Pancreas (tissue), 10 donors: ENCODE data around the gene EFHD1. TPM values are rescaled to one million over a fixed set of nuclear protein-coding genes. Genes with fewer than 3 reads are reported as not detected.
A peak's percentile ranks its signal among the peaks of the same experiment; 100 is the strongest.

Source experiments
- ATAC-seq, 4 donors: fragments of 200-7000 bp; cut with Tn5 transposase; one replicate each; pipeline versions ENCODE4 v1.8.0 to v1.9.1; 2020; ENCODE audit warnings: mild to moderate bottlenecking in 4 of 4, moderate library complexity in 4 of 4
- DNase-seq, 6 donors: peaks; one replicate each; pipeline ENCODE4 v3.0.0-alpha.2; 2020
- FAIRE-seq: peaks from 2 replicates; lab custom pipeline; 2012; peaks lifted over from hg19 to GRCh38; lab: Jason Lieb, UNC
- H3K27ac ChIP-seq, 4 donors: fragments of 200-600 bp; sonication (generic); 1 replicate in 3 of 4; 2 replicates in 1 of 4; pipeline versions ENCODE4 v1.5.0 to v1.8.0; 2020
- H3K27me3 ChIP-seq, 4 donors: fragments of 200-600 bp; one replicate each; pipeline ENCODE4 v1.8.0; 2021
- H3K36me3 ChIP-seq, 3 donors: fragments of 200-600 bp; sonication (generic) in 1 of 3; one replicate each; pipeline versions ENCODE4 v1.5.0 to v1.8.0; 2020 to 2021
- H3K4me1 ChIP-seq, 3 donors: fragments of 200-600 bp; one replicate each; pipeline ENCODE4 v1.8.0; 2021
- H3K4me3 ChIP-seq, 4 donors: fragments of 200-600 bp; sonication (generic) in 2 of 4; one replicate each; pipeline versions ENCODE4 v1.5.0 to v1.8.0; 2020 to 2021
- H3K9me3 ChIP-seq, 4 donors: fragments of 200-600 bp; one replicate each; pipeline ENCODE4 v1.8.0; 2021
- WGBS, 2 donors: extraction: QIAGEN DNeasy Blood & Tissue Kit; methylation state at CpG; one replicate each; pipeline ENCODE4 v1.1.7; 2013; 5-methylcytosine and 5-hydroxymethylcytosine counted together
- intact Hi-C, 3 donors: fragments of 100-400 bp; cut with DNase I; formaldehyde crosslinking; loops; one replicate each; pipeline versions ENCODE4 v1.11.1 to v1.14.2; 2022
- polyA plus RNA-seq, 2 donors: library from polyadenylated mRNA; stranded (reverse); fragments of 200-250 nt; gene quantifications; one replicate each; pipeline ENCODE4 v1.2.3, GENCODE V29; 2013
- total RNA-seq, 6 donors: library from RNA; stranded (reverse); fragmentation: NEBNext Ultra II Directional in 4 of 6; extraction: Animal tissue kit (Norgen Biotek cat#: 25700) in 4 of 6; gene quantifications; one replicate each; pipeline versions ENCODE4 v1.2.1 to v1.2.4, GENCODE V29; 2021 to 2023
- TF ChIP-seq, protein P1 (sequence below), 4 donors: fragments of 200-600 bp; sonication (generic) in 3 of 4; IDR thresholded peaks; one replicate each; pipeline versions ENCODE4 v1.5.0 to v1.8.0; 2021; ENCODE audit warnings: antibody characterized with exemption in 4 of 4
- donor health status: healthy with polysubstance abuse.
- donor health status: DM: no; HTN: no; CAD: no; lungs with moderate emphysema.
- donor health status: DM: no; HTN: no; CAD: no.
- donor health status: control.
- donor health status: control.
- donor health status: Bipolar disorder and iron deficiency.
- donor health status: DM: yes; HTN: yes; CAD: no.
- donor health status: DM: no; HTN: no; CAD: no.
- donor health status: DM: no; HTN: no; CAD: no.
- donor health status: DM: yes; HTN: yes; CAD: no.

EFHD1 gene
- total and polyA plus RNA-seq, 8 donors: 0.31 to 4.8 (median 1.3) TPM

DNA sequence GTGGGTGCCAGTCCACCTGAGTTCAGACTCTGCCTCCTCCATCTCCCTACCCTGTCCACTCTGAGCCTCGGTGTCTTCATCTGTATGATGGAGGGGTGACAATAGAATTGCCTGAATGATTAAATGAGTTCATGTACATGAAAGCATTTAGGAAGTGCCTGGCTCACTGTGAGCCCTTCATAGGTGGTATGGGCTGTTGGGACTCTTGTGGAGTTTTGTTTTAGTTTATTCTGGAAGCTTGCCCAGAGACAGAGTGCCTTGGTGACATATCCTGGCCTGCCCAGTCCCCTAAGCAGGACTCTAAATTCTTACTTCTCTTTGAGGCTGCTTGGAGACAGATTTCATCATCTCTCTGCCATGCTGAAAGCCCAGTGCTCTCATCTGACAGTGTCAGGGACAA lies 39.2 kb downstream of the EFHD1 start:
- TF ChIP-seq, protein P1, sequence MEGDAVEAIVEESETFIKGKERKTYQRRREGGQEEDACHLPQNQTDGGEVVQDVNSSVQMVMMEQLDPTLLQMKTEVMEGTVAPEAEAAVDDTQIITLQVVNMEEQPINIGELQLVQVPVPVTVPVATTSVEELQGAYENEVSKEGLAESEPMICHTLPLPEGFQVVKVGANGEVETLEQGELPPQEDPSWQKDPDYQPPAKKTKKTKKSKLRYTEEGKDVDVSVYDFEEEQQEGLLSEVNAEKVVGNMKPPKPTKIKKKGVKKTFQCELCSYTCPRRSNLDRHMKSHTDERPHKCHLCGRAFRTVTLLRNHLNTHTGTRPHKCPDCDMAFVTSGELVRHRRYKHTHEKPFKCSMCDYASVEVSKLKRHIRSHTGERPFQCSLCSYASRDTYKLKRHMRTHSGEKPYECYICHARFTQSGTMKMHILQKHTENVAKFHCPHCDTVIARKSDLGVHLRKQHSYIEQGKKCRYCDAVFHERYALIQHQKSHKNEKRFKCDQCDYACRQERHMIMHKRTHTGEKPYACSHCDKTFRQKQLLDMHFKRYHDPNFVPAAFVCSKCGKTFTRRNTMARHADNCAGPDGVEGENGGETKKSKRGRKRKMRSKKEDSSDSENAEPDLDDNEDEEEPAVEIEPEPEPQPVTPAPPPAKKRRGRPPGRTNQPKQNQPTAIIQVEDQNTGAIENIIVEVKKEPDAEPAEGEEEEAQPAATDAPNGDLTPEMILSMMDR (IDR thresholded peaks at IDR 0.05): no peak
- FAIRE-seq: no peak
- DNase-seq: no peak
- Histone ChIP-seq H3K9me3 (no peaks in the 10 kb centered on the region), H3K36me3 (no peaks in the 10 kb centered on the region), H3K27me3 (no peaks in the 10 kb centered on the region), H3K27ac (no peak overlapping the region), H3K4me3 (no peak overlapping the region), H3K4me1 (peaks cover 3 to 6% (median 4%) of the 10 kb centered on the region in 3 donors)
- intact Hi-C loops: no loop called here
- 71 to 74% methylated on average over 1 of the region's 1 CpG for WGBS, 2 donors
- peak in 3 of 4 donors; percentile 50 to 63 (median 58) for ATAC-seq

DNA sequence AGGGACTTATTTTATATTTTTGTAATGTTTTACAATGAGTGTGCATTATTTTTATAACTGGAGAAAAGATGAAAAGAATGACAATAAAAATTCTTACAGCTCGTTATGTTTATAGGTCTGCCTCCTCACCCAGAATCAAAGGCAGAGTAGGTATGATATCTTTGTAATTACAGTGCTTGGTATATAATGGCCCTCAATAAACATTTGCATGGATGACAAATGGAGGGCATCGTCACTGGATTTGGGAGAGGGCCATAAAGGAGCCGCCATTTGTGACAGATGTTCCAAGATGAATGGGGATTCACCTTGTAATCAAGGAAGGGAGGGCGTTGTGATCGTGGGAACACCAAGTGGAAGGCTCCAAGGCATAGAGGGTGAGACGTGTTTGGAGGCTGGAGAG lies 41.1 kb downstream of the EFHD1 start:
- Histone ChIP-seq H3K27ac (no peak overlapping the region), H3K27me3 (no peaks in the 10 kb centered on the region), H3K36me3 (no peaks in the 10 kb centered on the region), H3K4me3 (no peak overlapping the region), H3K9me3 (no peaks in the 10 kb centered on the region), H3K4me1 (no peaks in the 10 kb centered on the region)
- TF ChIP-seq, protein P1 (IDR thresholded peaks at IDR 0.05): no peak
- FAIRE-seq (no peak), DNase-seq (no peak), ATAC-seq (no peak)
- intact Hi-C loops: no loop called here
- WGBS, 2 donors: 78 to 82% methylated on average over 6 of the region's 6 CpGs

- Histone ChIP-seq H3K4me1 (peaks cover 0 to 4% (median 0%) of the 10 kb centered on the region in 3 donors), H3K27ac (no peak overlapping the region), H3K9me3 (no peaks in the 10 kb centered on the region), H3K27me3 (no peaks in the 10 kb centered on the region), H3K4me3 (no peak overlapping the region), H3K36me3 (no peaks in the 10 kb centered on the region)
- WGBS, 2 donors: 90% methylated on average over 10 of the region's 10 CpGs
- FAIRE-seq: no peak
- TF ChIP-seq, protein P1 (IDR thresholded peaks at IDR 0.05): no peak
- no peak for ATAC-seq
- intact Hi-C loops: no loop called here
- DNase-seq: no peak
Observed at GRCh38 chr2:232675381-232675780, 42.0 kb downstream of the EFHD1 start.

GRCh38 chr2:232680006-232680405 lies 46.6 kb downstream of the EFHD1 start:
- no peak overlapping the region for H3K4me3 ChIP-seq
- H3K4me1 ChIP-seq: peaks cover 0 to 4% (median 0%) of the 10 kb centered on the region in 3 donors
- TF ChIP-seq, protein P1 (IDR thresholded peaks at IDR 0.05): no peak
- DNase-seq (peak in 1 of 6 donors; percentile 7), ATAC-seq (no peak), FAIRE-seq (no peak)
- no peaks in the 10 kb centered on the region for H3K36me3 ChIP-seq
- no peaks in the 10 kb centered on the region for H3K27me3 ChIP-seq
- intact Hi-C loops: no loop called here
- no peaks in the 10 kb centered on the region for H3K9me3 ChIP-seq
- H3K27ac ChIP-seq: no peak overlapping the region
- 76 to 84% methylated on average over 7 of the region's 7 CpGs for WGBS, 2 donors

DNA sequence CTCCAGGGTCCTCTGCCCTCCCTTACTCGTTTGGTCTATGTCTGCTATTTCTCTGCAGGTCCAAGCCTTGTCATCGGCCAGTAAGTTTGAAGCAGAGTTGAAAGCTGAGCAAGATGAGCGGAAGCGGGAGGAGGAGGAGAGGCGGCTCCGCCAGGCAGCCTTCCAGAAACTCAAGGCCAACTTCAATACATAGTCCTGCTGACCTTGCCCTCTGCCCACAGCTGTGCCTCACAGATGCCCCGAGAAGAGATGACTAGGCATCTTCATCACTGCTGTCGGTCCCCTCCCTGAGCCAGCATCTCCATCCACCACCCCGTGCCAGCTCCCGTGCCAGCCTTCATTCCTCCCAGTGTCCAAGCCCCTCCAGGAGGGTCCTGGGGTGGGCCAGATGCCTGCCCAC lies 48.1 kb downstream of the EFHD1 start:
- intact Hi-C loops: no loop called here
- H3K9me3 ChIP-seq: no peaks in the 10 kb centered on the region
- DNase-seq (peak in 1 of 6 donors; percentile 40), FAIRE-seq (no peak), ATAC-seq (no peak)
- H3K27ac ChIP-seq: no peak overlapping the region
- H3K27me3 ChIP-seq: no peaks in the 10 kb centered on the region
- H3K4me3 ChIP-seq: no peak overlapping the region
- H3K4me1 ChIP-seq: peaks cover 0 to 4% (median 0%) of the 10 kb centered on the region in 3 donors
- TF ChIP-seq, protein P1 (IDR thresholded peaks at IDR 0.05): no peak
- 69 to 75% methylated on average over 10 of the region's 10 CpGs for WGBS, 2 donors
- H3K36me3 ChIP-seq: no peaks in the 10 kb centered on the region
